HG02970 (cell line): ENCODE results near the gene HELZ.
"Not testable (repeated sequence)": the region's sequence is repeated elsewhere in the genome, so short reads cannot be mapped to it uniquely, and the experiment has no call there.

Source experiments
- ATAC-seq: cut with Tn5 transposase; IDR thresholded peaks from one replicate; pipeline ENCODE4 v1.9.1; 2021; ENCODE audit warnings: mild to moderate bottlenecking, moderate library complexity, moderate number of reproducible peaks; ENCODE audit not compliant: unreplicated experiment, low FRiP score

HELZ gene

DNA sequence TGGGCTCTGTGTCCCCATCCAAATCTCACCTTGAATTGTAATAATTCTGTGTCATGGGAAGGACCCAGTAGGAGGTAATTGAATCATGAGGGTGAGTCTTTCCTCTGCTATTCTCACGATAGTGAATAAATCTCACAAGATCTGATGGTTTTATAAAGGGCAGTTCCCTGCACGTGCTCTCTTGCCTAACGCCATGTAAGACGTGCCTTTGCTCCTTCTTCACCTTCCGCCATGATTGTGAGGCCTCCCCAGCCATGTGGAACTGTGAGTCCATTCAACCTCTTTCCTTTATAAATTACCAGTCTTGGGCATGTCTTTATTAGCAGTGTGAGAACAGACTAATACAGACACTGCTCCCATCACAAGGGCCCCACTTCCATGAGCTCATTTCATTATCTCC is 203.9 kb downstream of the HELZ start:
- ATAC-seq, result not testable (repeated sequence)

DNA sequence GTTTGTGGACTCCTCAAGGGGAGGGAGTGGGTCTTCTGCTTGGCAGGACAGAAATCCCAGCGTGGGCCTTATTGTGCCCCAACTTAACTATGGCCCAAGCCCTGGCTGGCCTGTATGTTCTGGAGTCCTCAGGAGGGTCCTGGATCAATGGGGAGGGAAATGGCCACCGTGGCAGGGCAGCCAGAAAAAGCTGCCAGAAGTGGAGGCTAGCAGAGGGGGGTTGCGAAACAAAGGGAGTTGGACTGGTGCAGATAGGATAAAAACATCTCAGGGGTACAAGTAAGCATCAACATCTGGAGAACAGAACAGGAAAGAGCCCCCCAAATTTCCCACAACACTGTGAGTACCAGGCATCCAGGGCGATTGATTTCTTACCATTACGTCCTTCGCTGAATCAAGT is 204.3 kb downstream of the HELZ start:
- no peak for ATAC-seq

GRCh38 chr17:67038861-67039365 is 206.1 kb downstream of the HELZ start:
- ATAC-seq, result no peak

GRCh38 chr17:67035131-67036083 is 209.6 kb downstream of the HELZ start:
- ATAC-seq, result no peak

GRCh38 chr17:67033613-67034012 is 211.4 kb downstream of the HELZ start:
- ATAC-seq, result no peak

GRCh38 chr17:67032985-67033384 is 212.0 kb downstream of the HELZ start:
- no peak for ATAC-seq

DNA sequence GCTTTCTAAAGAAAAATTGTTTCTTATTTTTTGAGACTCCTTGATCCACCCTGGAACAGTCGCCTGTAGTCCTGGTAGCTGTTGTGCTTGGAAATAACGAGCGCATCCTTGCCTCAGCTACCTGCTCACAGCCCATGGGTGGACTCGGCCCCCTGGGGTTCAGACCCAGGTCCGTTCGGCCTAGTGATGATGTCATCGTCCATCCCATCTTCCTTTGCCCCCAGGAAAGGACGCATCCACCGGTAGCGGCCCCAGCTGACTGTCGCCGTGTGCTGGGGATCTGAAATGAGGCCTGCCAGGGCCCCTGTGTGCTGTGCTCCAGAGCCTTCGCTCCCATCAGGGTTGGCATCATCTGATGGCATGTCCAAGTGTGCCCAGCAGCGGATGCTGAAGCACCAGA is 212.6 kb downstream of the HELZ start:
- ATAC-seq, result no peak

GRCh38 chr17:67030641-67031040 is 214.4 kb downstream of the HELZ start:
- no peak for ATAC-seq

DNA sequence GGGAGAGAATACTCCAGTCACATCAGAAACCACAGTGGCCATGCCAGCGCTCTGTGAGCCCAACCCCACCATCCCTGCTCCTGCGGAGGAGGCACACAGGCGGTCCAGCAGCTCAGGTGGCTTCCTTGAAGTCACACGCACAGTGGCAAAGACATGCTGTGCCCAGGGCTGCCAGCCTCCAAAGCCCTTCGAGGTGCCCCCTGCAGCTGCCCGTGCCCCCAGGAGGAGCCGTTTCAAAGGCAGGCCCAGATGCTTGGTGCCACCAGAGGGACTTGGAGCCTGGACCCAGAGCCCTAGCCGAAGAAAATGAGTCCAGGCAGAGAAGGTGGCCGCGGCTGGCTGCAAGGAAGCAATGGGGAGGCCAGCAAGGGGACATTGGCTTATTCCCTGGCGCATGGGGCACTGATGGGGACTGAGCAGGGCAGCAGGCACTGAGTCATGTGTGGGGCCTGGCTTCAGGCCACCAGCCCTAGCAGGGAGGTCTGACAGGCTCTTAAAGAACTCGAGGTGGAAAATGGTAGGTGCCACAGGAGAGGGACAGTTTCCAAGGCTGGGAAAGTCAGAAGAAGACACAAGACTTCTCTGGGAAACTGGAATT is 217.9 kb downstream of the HELZ start:
- no peak for ATAC-seq

DNA sequence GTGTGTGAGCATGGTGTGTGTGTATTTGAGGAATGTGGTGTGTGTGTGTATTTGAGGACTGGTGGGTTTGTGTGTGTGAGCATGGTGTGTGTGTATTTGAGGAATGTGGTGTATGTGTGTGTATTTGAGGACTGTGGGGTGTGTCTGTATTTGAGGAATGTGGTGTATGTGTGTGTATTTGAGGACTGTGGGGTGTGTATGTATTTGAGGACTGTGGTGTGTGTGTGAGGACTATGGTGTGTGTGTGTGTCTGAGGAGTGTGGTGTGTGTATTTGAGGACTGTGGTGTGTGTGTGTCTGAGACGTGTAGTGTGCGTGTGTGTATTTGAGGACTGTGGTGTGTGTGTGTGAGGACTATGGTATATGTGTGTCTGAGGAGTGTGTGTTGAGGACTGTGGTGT is 218.7 kb downstream of the HELZ start:
- no peak for ATAC-seq

GRCh38 chr17:67025216-67025792 is 219.7 kb downstream of the HELZ start:
- ATAC-seq, result no peak

- ATAC-seq, result no peak
These were observed 220.3 kb downstream of the HELZ start for GRCh38 chr17:67024736-67025135.

DNA sequence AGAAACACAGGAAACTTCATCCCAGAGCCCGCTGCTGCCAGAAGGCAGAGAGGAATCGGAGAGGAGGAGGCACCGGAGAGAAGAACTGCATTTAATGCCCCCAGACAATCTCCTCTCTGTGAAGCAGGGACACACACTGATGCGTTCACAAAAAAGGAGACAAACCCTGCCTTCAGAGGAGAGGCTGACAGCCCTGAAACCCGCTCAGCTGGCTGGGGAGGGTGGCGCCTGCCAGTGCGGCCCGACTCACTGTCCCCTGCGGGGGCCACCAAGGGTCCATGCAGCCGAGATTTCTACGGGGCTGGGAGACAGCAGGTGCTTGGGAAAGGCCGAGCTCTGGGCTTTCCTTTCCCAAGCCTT is 222.6 kb downstream of the HELZ start:
- no peak for ATAC-seq

DNA sequence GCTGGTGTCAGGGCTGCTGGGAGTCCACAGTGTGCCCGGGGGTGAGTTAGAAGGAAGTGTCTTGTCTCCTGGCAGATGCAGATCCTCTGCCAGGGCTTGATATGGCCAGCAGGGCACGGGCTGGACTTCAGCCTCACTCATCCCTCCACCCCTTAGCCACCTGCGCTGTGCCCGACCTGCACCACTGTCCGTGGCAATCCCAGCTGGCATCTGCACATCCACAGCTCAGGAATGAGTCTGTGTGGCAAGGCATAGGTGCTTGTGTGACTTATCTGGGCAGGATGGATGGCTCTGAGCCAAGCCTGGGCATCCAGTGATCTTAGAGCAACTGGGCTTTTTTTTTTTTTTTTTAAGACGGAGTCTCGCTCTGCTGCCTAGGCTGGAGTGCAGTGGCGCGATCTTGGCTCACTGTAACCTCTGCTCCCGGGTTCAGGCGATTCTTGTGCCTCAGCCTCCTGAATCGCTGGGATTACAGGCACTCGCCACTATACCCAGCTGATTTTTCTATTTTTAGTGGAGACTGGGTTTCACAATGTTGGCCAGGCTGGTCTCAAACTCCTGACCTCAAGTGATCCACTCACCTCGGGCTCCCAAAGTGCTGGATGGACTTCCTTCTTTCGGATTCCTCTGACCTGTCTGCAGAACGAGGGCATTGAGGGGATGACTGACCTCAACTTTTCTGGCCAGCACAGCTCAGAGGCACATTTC is 223.1 kb downstream of the HELZ start:
- no peak for ATAC-seq

- no peak for ATAC-seq
These were observed 223.8 kb downstream of the HELZ start for GRCh38 chr17:67021196-67021595.
